ENCODE results near the gene ADSS1.
A peak's percentile ranks its signal among the peaks of the same experiment; 100 is the strongest.

ADSS1 gene

DNA sequence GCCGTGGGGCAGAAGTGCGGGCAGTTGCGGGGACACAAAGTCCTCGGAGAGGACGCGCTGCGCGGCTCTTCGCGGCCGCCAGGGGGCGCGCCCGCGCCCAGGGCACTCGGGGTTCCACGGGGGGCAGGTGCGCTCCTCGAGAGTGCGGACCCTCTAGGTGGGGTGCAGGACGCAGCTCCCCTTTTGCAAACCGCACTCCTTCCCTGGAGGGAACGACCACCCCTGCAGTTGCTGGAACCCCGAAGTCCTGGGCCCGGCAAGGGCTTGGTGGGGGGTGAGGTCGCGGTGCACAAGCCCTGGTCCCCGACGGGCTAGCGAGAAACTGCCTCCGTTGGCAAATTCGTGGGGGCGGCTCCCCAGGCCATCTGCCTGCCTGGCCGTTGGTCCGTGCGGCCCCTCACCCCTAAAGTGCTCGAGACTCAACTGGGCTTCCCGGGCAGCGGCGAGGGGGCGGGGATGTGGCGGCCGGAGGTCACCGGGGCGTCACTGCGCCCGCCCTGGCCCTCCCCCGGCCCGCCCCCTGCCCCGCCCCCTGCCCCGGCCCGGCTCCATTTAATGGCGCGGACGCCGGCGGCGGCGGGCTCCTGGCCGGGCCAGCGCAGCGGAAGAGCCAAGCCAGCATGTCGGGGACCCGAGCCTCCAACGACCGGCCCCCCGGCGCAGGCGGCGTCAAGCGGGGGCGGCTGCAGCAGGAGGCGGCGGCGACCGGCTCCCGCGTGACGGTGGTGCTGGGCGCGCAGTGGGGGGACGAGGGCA is at the start of gene ADSS1:
Gene ADSS1, plus strand, starts transcription at position 579 of the 756 bp plus-strand sequence. Its CDS starts 42 bp downstream, at position 621.
- peaks cover 0 to 6% of the 10 kb centered on the region in 2 donors for H3K36me3 Mint-ChIP-seq
- peak within 1 kb of the TSS; percentile 72 to 74 for H3K4me3 Mint-ChIP-seq
- H3K9me3 Mint-ChIP-seq: no peaks in the 10 kb centered on the region
- peak within 1 kb of the TSS; percentile 76 for H3K27ac Mint-ChIP-seq
- peak; percentile 43 for DNase-seq
- ATAC-seq (replicated peaks): peak; percentile 82 to 84
- peaks cover 11 to 22% of the 10 kb centered on the region in 2 donors for H3K27me3 Mint-ChIP-seq
- peaks cover 3 to 5% of the 10 kb centered on the region in 2 donors for H3K4me1 Mint-ChIP-seq

DNA sequence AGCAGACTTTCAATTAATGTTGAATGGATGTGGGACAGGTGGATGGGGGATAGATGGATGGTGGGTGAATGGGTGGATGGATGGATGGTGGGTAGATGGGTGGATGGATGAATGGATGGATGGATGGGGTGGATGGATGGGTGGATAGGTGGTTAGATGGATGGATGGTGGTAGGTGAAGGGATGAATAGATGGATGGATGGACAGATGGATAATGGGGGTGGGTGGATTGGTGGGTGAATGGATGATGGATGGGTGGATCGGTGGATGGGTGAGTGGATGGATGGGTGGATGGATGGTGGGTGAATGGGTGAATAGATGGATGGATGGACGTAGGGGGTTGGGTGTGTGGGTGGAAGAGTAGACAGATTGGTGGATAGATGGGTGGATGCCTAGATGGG is 48.6 kb upstream of the ADSS1 start:
- Mint-ChIP-seq H3K27ac (no peak overlapping the region), H3K4me3 (no peak overlapping the region), H3K9me3 (peaks cover 10 to 12% of the 10 kb centered on the region in 2 donors), H3K4me1 (peaks cover 25 to 40% of the 10 kb centered on the region in 2 donors), H3K36me3 (peaks cover 0 to 8% of the 10 kb centered on the region in 2 donors), H3K27me3 (no peaks in the 10 kb centered on the region)
- DNase-seq (no peak), ATAC-seq (replicated peaks) (no peak)

DNA sequence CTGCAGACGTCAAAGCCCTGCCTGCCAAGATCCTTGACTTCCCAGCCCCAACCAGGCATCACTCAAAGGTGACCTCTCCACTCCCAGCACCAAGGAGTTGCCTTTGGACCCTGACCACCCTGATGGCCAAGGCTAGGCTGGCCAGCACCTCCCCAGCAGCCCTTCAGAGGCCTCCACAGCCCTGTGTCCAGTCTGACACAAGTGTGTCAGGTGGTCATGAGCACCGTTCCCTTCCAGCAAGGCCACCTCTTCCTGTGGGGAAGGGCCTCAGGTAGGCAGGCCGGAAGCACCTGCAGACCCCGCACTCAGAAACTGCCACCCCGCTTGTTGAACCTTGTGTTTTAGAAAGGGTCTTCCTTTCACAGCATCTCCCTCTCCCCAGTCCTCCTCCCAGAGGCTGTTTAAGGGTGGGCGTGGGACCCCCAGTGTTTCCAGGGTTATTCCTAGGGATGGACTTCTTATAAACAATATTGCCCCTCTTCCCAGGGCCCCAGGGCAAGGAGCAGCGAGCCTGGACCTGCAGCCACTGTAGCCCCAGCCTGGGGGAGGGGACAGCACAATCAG is 47.8 kb upstream of the ADSS1 start:
- no peak for DNase-seq
- Mint-ChIP-seq H3K9me3 (peaks cover 10 to 12% of the 10 kb centered on the region in 2 donors), H3K4me1 (peaks cover 32 to 48% of the 10 kb centered on the region in 2 donors), H3K27ac (no peak overlapping the region), H3K36me3 (peaks cover 0 to 8% of the 10 kb centered on the region in 2 donors), H3K4me3 (peak overlapping the region in 1 of 2 donors; percentile 31), H3K27me3 (no peaks in the 10 kb centered on the region)
- ATAC-seq (replicated peaks): no peak

DNA sequence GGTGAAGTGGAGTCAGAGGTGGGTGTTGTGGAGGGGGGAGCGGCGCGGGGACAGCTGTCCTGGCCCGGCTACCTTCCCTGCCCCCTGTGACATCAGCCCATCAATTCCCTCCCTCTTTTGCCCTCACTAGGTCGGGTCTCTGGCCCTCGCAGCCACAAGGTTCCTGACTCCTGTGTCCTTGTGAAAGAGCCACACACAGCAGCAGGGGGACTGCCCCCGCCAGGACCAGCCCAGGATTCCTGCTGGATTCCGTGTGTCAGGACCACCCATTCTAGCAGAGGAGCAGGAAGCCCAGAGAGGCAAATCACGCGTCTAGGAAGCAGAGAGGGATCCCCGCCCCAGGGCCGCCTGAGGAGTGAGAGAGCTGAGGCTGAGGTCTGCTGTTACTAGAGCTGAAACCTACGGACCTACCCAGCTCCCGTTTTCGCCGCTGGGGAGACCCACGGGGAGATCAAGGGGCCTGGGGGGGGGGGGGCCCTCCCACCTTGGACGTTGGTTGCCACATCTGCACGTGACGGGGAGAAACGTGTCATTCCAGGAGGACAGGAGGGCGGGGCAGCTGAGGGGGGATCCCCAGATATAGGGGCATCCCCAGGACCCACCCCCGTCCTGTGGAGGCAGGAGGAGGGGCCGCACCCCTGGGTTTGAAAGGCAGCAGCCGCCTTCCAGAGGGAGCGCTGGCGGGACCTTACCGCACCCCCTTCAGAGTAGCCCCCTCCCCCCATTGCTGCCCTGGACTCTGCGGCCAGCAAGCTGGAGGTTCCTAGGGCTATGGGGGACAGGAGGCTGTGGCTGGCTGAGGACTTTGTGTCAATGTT is 47.1 kb upstream of the ADSS1 start:
- peaks cover 38 to 55% of the 10 kb centered on the region in 2 donors for H3K4me1 Mint-ChIP-seq
- H3K27ac Mint-ChIP-seq: peak overlapping the region; percentile 96
- ATAC-seq (replicated peaks): peak; percentile 42 to 44
- peaks cover 10 to 12% of the 10 kb centered on the region in 2 donors for H3K9me3 Mint-ChIP-seq
- peaks cover 0 to 8% of the 10 kb centered on the region in 2 donors for H3K36me3 Mint-ChIP-seq
- H3K27me3 Mint-ChIP-seq: no peaks in the 10 kb centered on the region
- peak; percentile 55 for DNase-seq
- peak overlapping the region; percentile 87 to 91 for H3K4me3 Mint-ChIP-seq

DNA sequence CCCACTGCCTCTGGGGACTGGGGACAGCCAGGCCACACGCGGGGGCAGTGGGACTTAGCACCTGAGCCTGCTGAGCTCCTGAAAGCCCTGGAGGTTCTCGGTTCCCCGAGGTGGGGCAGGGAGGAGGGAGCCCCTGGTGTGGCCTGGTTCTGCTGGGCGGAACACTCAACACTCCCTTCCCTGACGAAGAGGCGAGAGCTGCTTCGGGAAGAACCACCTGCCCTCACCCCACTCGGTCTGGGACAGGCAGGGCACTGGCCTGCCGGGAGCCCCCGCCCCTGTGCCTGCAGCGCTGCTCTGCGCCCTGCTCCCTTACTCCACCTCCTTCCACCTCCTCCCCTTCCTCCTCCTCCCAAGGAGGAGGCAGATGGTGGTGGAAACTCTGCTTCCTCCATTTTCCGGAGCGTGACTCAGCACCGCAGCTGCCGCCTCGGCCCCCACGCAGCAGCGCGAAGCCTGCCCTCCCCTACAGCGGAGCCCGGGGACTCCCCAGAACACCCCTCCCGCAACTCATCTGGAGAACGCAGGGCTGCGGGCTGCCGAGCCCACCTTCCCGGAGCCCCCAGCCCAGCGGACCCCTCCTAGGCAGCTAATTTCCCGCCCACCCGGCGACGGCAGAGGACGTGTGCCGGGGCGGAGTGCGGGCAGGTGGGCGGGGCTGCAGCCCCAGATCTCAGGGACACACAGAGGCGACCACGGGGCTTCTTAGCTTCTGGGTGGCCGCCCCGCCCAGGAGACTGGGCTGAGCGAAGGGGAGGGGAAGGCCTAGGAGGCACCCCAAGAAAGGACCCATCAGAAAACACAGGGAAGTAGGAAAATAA is 46.3 kb upstream of the ADSS1 start:
- peaks cover 10 to 12% of the 10 kb centered on the region in 2 donors for H3K9me3 Mint-ChIP-seq
- ATAC-seq (replicated peaks): peak; percentile 58 to 61
- peak; percentile 61 for DNase-seq
- H3K36me3 Mint-ChIP-seq: peaks cover 0 to 8% of the 10 kb centered on the region in 2 donors
- peak overlapping the region; percentile 87 to 91 for H3K4me3 Mint-ChIP-seq
- H3K27ac Mint-ChIP-seq: peak overlapping the region; percentile 96
- peaks cover 38 to 59% of the 10 kb centered on the region in 2 donors for H3K4me1 Mint-ChIP-seq
- H3K27me3 Mint-ChIP-seq: no peaks in the 10 kb centered on the region

DNA sequence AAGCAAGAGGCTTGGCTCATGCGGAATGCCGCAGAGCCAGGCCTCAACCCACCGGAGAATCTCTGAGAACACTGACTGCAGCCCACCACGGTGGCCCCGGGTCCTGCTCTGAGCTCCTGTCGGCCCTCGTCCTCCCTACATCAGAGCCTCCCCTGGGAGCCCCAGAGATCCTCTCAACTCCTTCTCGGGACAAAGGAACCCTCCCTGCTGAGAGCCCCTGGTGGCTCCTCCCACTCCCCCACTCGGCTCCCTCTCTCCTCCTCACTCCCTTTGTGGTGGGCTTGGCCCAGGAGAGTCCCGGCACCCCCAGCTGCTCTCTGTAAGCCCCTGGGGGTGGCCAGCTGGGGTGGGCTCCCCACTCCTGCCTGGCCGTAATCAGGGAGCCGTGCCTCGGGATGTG is 45.7 kb upstream of the ADSS1 start:
- no peak for DNase-seq
- peaks cover 10 to 12% of the 10 kb centered on the region in 2 donors for H3K9me3 Mint-ChIP-seq
- H3K27ac Mint-ChIP-seq: peak overlapping the region; percentile 96
- ATAC-seq (replicated peaks): peak in 1 of 2 donors; percentile 3
- H3K4me3 Mint-ChIP-seq: peak overlapping the region; percentile 87 to 91
- peaks cover 38 to 59% of the 10 kb centered on the region in 2 donors for H3K4me1 Mint-ChIP-seq
- H3K36me3 Mint-ChIP-seq: peaks cover 0 to 8% of the 10 kb centered on the region in 2 donors
- H3K27me3 Mint-ChIP-seq: no peaks in the 10 kb centered on the region

DNA sequence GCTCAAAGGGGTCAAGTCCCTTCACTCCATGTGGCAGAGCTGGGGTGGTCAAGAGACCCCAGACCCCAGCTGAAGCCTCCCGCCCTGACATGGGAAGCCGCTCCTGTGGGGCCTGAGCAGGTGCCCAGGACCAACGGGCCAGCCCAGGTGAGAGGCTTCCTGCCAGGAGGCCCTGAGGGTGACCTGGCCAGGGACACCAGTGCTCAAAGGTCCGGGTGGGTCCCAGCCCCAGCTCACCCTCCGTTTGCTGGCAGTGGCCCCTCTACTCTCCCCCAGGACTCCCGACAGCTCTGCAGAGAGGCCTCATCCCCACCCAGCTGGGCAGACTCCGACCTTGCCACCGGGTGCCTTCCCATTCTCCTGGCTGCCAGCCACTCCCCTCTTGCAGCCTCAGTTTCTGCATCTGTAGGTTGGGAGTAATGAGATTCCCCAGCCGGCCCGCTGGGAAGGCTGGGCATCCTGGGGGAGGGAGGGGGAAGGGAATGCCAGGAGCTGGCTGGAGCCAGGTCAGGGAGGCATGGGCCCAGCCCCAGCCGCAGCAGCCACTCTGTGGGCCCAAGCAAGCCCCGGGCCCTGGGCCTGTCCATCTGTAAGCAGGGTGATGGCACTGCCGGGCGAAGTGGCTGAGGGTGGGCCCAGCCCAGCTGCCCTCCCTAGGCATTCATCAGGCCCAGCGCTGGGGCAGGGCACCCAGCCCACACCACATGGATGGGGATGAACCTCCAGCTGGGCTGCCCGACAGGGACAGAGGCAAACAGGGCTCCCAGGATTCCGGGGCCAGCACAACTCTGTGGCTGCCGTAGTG is 44.9 kb upstream of the ADSS1 start:
- peak overlapping the region in 1 of 2 donors; percentile 91 for H3K4me3 Mint-ChIP-seq
- peaks cover 0 to 5% of the 10 kb centered on the region in 2 donors for H3K36me3 Mint-ChIP-seq
- ATAC-seq (replicated peaks) (no peak), DNase-seq (no peak)
- peaks cover 36 to 59% of the 10 kb centered on the region in 2 donors for H3K4me1 Mint-ChIP-seq
- H3K27me3 Mint-ChIP-seq: no peaks in the 10 kb centered on the region
- peaks cover 4 to 9% of the 10 kb centered on the region in 2 donors for H3K9me3 Mint-ChIP-seq
- peak overlapping the region; percentile 96 for H3K27ac Mint-ChIP-seq

DNA sequence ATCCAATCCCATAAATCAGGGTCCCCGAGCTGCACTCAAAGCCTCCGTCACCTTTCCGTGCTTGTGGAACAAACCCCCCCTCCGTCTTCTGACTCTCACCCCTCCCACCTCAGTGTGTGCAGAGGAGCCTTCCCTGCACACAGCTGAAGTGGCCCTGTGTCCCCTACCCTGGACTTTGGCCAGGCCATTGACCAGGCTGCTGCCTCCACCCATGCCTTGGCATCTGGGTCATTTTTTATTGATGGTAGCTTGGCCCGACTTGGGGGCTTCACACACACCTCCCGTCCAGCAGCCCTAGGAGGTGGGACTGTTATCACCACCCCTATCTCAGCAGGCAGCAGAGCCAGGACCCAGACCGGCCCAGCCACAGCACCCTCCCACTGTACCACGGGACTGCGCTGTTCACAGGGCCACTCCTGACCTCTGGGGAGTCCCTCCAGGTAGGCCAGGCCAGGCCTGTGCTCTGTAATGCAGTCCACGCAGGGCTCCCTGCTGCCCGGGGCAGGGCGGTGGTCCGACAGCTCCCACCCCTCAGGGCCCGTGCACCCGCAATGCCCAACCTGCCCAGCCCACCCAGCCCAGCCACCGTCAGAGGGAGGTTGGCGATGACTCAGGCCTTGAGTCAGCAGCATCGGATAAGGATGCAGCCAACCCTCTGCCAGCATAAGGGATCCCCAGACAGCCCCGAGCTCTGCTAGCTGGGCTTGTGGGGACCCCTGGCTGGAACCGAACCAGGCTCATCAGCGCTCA is 43.8 kb upstream of the ADSS1 start:
- Mint-ChIP-seq H3K9me3 (peaks cover 4 to 6% of the 10 kb centered on the region in 2 donors), H3K27ac (peak overlapping the region; percentile 72), H3K27me3 (no peaks in the 10 kb centered on the region), H3K4me1 (peaks cover 38 to 63% of the 10 kb centered on the region in 2 donors), H3K36me3 (peaks cover 1 to 5% of the 10 kb centered on the region in 2 donors), H3K4me3 (no peak overlapping the region)
- no peak for DNase-seq
- no peak for ATAC-seq (replicated peaks)

DNA sequence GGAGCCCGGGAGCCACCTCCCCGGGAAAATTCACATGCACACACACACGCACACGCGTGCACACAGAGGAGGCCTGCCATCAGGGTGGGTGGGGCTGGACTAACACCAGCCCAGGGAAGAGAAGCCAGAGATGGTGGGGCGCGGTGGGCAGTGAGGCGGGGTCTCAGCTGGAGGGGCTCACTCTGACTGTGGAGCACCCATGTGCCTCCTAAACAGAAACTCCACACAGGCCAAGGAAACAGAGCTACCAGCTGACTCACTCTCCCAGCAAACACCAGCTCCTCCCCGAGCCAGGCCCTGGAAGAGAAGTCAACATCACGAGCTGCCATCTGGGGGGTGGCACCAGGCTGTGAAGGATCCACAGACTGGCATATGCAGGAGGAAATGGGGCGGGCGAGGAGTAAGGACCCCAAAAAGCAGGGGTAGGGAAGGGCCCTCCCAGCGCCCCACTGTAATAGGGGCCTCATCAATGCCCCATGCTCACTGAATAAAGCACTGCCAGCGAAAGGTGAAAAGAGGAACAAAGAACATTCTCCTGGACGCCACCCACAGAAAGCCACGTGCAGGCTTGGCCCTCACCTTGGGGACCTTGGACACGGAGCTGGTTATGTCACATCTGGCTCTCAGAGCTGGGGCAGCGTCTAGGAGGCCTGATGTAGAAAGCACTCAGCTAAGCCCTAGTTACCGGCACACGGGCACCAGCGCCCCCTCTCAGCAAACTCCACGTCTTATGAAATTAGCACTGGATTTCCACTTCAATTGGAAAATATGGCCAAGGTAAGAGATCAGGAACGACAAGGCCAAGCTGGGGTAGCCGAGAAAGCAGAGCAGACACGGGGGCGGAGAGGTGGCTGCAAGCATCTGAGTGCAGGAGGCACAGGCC is 43.0 kb upstream of the ADSS1 start:
- H3K27ac Mint-ChIP-seq: peak overlapping the region; percentile 75
- H3K27me3 Mint-ChIP-seq: no peaks in the 10 kb centered on the region
- peaks cover 2 to 5% of the 10 kb centered on the region in 2 donors for H3K9me3 Mint-ChIP-seq
- ATAC-seq (replicated peaks): peak; percentile 63
- H3K4me1 Mint-ChIP-seq: peaks cover 36 to 71% of the 10 kb centered on the region in 2 donors
- H3K36me3 Mint-ChIP-seq: peaks cover 0 to 2% of the 10 kb centered on the region in 2 donors
- DNase-seq: peak; percentile 56
- H3K4me3 Mint-ChIP-seq: no peak overlapping the region

DNA sequence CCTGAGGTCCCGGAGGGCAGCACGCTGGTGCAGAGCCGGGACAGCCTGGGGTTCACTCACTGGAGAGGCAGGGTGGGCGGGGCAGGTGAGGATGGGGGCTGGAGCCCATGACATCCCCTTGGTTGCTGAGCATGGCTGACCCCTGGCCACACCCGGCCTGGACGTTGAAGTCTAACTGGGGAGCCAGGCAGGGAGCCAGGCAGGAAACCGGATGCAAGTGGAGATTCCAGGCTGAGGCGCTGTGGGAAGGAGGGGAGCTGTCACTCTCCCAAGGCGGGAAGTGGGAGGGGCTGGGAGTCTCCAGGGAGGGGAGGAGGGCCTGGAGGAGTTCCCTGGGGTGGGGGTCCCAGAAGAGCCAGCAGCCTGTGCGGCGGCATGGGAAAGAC is 42.3 kb upstream of the ADSS1 start:
- DNase-seq (no peak), ATAC-seq (replicated peaks) (peak in 1 of 2 donors; percentile 1)
- peaks cover 2 to 9% of the 10 kb centered on the region in 2 donors for H3K9me3 Mint-ChIP-seq
- peak overlapping the region; percentile 75 for H3K27ac Mint-ChIP-seq
- H3K4me3 Mint-ChIP-seq: no peak overlapping the region
- H3K4me1 Mint-ChIP-seq: peaks cover 40 to 75% of the 10 kb centered on the region in 2 donors
- H3K36me3 Mint-ChIP-seq: peaks cover 0 to 2% of the 10 kb centered on the region in 2 donors
- H3K27me3 Mint-ChIP-seq: no peaks in the 10 kb centered on the region

DNA sequence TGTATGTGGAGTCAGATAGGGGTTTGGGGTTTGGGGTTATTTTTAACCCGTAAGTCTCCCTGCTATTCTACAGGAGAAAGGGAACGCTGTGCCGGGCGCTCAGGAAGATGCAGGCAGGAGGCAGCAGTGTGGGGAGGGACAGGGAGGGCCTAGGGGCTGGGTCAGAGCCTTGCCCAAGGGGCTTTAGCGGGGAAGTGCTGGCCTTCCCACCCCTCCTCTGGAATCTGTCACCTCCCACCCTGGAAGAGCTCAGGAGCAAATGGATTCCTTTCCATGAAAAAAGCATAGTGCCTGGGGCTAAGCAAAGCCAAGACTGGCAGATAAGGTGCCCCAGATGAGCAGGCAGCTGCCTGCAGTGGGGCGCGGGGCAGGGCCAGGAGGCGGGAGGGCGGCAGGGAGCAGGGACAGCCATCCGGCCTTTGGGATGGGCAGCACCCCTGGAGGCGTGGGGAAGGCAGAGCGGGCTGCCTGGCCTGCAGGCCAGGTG is 41.9 kb upstream of the ADSS1 start:
- no peak overlapping the region for H3K27ac Mint-ChIP-seq
- ATAC-seq (replicated peaks): no peak
- H3K4me1 Mint-ChIP-seq: peaks cover 40 to 75% of the 10 kb centered on the region in 2 donors

More for the DNA sequence above, 41.9 kb upstream of the ADSS1 start:
- Mint-ChIP-seq H3K9me3 (peaks cover 2 to 9% of the 10 kb centered on the region in 2 donors), H3K27me3 (no peaks in the 10 kb centered on the region), H3K36me3 (peaks cover 0 to 2% of the 10 kb centered on the region in 2 donors), H3K4me3 (no peak overlapping the region)
- no peak for DNase-seq

Data from stimulated activated naive B cell treated with anti-CD40 and anti-IgM and Interleukin-4, amounts not matched to agents 10 μg/mL and 1 μg/mL and 100 μg/mL, for 72 hours (primary cell).